NCI-H2227 treated with DMSO at 0.1 percent for 48 hours (cell line): ENCODE results near the gene DBP.

Source experiments
- DNase-seq: peaks from one replicate; lab custom pipeline; 2025; lab: John Stamatoyannopoulos, UW

Gene DBP

DNA sequence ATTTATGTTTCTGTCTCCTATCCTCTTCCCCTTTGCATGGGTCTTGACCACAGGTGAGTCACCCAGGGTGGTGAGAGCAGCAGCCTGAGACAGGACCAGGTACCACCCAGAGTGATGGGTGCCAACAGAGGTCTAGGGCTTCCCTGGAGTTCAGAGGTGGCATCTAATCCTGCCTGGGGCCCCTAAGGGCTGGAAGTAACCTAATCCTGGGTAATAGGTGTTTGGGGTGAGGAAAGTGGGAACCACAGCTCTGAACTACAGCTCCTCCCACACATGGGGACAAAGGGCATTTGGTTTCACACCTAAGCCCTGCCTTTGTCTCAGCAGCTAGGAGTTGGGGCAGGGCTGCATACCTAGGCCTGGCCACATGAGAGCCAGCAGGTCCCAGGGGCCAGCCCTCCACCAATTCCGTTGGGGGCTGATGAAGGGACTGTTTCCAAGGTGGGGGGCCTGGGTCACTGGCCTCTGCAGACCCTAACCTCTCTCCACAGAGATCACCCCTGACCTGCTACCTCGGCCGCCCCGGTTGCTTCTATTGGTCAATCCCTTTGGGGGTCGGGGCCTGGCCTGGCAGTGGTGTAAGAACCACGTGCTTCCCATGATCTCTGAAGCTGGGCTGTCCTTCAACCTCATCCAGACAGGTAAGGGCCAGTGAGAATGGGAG, 9.8 kb downstream of the DBP start:
- DNase-seq = no peak

DNA sequence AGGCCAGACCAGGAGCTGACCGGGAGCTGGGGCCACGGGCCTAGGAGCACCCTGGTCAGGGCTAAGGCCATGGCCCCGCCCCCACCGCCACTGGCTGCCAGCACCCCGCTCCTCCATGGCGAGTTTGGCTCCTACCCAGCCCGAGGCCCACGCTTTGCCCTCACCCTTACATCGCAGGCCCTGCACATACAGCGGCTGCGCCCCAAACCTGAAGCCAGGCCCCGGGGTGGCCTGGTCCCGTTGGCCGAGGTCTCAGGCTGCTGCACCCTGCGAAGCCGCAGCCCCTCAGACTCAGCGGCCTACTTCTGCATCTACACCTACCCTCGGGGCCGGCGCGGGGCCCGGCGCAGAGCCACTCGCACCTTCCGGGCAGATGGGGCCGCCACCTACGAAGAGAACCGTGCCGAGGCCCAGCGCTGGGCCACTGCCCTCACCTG, 11.3 kb downstream of the DBP start:
- no peak for DNase-seq

DNA sequence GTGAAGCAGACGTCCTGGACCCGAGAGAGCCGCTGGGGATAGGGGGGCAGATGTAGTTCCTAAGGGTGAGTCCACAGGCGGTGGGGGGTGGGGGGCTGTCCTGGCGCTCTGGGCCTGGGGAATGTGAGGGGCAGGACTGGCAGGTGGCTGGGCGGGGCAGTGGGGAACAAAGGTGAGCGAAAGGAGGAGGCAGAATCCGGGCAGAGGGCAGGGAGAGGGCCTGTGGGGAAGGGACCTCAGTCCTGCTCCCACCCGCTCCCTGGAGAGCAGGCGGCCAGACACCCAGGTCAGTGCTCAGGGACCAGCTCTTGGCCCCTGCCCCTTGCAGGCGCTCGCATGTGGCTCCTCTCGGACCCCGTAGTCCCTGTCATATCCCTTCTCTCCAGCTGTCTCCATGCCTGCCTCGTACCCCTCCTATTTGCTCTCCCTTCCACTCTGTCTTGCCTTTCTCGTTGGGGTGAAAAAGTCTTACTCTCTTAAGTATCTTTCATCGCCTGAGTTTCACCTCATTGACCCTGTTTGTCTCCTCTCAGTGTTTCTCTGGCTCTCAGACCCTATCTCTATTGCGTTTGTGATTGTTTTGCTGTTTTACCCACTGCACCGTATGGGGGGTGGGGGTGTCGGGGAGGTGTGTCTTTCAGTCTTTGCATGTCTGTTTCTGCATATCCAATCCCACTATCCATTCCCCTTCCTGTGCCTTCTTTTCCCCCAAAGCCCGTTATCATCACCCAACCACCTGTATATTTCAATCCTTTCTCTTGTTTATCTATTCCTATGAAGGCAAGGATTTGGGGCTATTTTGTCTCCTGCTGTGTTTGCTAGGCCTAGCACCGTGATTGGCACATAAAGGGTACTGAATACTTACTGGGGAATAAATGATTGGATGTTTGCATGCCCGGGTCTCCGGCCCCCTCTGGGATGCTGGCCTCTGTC, 12.1 kb downstream of the DBP start:
- DNase-seq = no peak

DNA sequence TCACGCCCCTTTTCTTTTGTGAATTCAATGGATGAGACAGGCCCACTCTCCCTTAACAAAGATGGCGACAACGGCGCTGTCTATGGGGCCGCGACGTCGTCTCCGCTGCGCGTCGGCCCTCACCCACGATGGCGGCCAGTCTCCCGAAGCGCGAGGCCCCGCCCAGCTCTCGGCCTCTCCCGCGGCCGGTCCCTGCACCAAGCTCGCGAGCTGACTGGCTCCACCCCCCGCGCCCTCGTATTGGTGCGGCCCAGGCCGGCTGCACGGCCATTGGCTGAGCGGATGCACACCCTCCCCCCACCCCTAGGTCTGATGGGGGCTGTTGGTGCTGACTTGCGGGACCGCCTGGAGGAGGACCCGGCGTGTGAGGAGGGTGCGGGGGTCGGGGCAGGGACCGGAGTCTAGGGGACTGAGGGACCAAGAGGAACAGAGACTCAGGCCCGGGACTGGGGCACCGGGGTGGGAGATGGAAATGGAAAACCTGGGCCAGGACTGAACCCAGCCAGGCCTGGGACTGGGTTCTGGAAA, 13.0 kb downstream of the DBP start:
- peak; percentile 93 for DNase-seq

DNA sequence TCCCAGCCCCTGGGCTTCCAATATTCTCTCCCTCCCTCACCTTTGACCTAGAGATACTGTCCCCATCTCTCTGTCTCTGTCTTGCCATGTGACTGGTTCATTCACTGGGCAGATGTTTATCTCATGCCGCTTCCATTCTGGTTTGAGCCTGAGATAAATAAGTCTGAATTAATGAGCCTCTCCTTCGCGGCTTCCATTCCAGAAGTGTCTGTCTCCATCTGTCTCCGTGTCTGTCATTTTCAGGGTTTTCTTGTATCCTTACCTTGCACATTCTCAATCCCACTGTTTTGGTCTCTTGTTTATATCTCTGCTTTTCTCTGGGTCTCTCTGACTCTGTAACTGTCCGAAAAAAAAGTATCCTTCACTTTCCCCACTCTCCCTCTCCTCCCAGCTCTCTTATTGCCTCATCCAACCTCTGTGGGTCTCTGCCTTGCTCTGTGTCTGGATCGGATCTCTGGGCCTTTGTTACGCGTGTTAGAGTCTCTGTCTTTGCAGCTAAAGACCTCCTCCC, 13.6 kb downstream of the DBP start:
- peak; percentile 56 for DNase-seq

DNA sequence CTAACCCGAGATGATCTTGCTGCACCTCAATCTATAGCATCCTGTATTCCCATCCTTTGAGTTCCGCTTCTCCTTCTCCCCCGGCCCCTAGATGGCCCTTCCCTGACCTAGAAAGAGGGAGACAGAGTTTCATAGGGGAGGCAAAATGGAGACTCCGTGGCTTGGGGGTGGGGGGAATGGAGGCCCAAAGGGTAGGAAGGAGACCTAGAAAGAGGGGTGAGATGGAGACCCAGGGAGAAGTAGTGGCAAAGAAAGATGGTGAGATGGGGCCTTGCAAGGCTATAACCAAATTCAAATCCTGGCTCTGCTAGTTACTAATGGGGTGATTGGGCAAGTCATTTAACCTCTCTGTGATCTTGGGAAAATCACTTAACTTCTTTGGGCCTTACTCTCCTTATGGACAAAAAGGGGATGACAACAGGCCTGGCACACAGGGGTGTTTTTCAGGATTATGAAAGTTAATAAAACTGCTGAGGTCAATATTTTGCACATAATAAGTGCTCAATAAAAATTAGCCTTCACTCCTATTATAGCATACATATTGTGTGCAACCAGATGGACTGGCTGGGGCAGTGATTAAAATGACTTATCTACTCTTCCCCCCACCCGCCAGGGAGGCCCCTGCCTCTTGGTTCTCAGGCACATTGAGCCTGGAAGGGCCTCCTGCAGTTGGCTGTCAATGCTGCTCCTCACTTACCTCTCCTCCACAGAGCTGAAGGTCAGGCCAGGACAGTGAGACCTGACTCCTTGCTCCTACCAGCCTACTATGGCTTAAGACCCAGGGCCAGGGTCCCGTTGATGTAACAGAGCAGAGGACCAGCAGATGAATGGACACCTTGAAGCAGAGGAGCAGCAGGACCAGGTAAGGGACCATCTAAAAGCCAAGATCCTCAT, 17.2 kb downstream of the DBP start:
- DNase-seq = no peak

DNA sequence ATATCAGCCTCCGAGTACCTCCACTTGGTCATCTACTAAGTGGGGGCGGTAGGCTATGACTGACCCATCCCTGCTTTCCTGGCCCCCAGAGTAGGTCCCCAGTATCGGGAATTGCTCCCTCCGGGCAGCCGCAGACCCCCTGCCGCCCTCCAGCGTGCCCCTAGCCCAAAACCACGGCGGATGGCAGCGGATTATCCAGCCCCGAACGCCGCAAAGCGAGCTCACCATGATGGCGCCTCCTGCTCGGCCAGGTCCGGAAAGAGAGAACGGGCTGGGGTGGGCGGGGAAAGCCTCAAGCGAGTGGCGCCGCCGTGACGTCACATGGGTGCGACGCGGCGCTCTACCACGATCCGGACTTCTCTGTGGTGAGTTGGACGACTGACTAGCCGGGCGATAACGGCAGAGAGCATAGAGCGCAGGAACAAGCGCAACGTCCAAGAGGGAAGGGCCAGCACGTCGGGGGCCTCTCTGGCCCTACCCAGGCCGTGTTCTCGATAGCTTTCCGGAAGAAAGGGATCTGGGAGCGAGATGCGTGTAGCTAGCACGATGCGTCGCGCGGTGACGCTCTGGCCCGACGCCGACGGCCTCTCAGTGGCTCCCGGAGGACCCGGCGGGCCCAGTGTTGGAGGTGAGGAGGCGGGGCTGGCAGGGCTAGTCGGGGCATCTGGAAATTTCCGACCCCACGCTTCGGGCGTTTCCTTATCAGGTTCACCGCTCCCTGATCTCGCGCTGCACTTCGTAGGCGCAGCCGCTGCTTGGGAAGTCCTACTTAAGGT, 18.1 kb downstream of the DBP start, which contains the start of the genes RPL18 and SPHK2:
Gene RPL18, minus strand, starts transcription at position 263 of the 776 bp plus-strand sequence. Its CDS starts 35 bp downstream, at position 228.
Gene SPHK2, plus strand, starts transcription at position 591 of the 776 bp plus-strand sequence. CDS start 1,009 bp downstream, outside the sequence.
- DNase-seq = peak; percentile 97

DNA sequence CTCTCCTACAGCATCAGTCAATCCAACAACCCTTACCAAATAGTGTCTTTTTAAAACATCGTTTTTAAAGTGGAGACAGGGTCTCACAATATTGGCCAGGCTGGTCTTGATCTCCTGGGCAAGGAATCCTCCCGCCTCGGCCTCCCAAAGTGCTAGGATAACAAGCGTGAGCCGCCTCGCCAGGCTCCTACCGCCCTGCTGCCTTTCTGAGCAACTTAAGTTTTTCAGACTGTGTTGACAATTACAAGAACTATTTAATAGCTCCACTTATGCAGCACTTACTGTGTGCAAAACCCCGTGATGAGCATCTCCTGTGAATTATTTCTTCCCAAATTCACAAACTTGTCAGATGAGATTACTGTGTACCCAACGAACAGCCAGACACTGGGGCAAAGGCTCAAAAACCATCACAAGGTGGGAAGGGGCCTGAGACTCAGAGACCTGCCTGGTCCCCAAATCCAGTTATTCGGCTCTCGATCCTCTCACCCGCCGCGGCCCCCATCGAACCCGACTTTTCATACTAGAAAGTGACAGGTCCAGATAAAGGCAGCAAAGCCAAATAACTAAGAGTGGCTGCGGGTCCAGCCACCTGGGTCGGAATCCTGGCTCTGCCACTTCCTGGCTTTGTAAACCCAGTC, 18.8 kb downstream of the DBP start:
- no peak for DNase-seq

DNA sequence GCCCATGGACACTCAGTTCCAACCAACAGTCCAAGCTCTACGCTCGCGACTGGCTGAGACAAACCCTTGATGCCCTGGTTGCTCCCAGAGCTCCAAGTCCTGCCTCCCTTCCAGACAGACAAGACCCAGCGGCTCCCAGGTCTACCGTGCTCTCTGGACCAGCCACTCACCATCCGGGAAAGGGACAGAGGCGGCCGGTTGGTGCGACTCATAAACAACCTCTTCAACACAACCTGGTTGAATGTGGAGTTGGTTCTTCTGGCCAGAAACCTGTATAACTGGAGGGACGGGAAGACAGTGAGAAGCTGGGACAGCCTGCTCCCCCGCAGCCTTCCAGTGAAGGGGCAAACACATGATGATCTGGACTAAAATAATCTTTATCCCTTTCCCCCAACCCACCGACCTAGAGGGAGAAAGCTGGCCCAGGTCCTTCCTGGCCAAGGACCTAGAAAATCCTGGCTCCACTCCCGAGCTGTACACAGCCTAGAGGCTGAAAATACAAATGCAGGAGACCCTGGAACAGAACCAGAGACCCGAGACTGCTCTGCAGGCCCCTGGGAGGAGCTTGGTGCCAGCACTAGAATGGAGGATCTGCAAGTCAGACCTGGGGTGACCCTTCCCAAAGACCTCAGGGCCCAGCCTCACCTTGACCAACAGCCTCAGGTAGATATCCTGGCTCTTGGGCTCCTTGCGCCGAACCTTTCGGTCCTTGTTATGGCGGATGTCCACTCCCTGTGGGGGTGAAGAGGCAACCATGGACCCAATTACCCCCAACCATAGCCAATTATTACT, 19.8 kb downstream of the DBP start:
- no peak for DNase-seq

DNA sequence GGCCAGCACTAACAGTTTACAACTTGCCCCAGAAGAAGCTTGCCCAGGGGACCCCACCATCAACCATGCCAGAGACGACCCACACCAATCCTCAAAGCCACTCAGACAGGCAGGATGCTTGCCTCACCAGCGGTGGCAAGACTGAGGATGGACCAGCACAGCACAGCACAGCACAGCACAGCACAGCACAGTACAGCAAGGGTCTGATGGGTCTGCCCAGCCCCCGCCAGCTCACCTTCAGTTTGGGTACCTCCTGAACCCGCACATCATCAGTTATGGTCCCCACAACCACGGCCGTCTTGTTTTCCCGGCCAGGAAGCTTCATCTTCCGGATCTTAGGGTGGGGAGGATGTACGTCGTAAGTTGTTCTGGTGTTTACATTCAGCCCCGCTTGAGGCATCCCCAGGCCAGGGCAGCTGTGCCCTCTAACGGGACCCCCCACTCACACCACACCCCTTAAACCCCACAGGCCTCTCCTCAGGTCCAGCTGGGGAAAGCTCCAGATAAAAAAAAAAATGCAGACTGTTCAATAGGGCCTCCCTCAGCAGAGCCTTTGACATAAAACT, 20.6 kb downstream of the DBP start:
- DNase-seq = no peak

DNA sequence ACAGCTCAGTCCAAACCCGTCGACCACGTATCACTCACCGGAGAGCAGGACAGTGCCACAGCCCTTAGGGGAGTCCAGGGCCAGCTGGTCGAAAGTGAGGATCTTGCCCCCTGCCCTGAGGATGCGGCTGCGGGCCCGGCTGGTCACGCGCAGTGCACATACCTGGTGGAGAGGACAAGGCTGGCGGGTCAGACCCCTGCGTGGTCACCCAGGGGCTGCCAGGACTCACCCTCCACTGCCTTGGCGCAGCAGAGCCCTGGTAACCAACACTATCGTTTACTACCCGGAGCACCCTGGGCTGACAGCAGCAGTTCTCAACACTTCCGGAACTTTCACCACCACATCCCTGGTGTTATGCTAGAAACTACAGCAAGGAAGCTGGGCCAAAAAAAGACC, 21.1 kb downstream of the DBP start:
- DNase-seq = no peak

DNA sequence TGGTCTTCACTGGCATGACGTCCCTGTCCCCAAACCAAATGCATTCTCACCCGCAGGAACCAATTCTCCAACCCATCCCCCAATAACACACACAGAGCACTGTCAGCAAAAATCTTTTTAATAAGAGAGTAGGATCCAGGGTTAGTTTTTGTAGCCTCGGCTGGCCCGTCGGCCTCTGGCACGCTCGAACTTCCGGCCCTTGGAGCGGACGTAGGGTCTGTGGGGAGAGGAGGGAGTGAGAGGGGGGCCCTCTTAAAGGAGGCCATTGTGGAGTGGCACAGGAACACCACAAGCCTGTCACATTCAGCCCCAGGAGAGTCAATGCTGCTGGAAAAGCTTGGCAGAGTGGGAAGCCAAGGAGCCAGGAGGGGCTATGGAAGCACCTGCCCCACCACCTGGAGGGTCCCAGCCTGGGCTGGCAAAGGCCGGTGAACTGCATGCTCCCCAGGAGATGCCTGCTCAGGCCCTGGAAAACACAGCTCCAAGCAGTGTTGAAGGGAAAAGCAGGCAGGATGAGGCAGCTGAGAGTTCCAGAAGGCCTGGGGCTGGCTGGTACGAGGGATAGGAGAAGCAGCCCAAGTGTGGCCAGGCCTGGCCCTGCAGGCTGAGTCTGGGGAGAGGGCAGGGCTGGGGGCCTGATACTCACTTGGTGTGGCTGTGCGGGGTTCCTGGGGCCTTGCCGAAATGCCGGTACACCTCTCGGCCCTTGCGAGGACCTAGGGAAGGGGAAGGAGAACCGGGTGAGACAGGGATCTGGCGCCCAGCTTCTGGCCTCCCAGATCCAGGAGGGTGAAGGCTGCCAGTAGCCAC, 21.7 kb downstream of the DBP start:
- no peak for DNase-seq

DNA sequence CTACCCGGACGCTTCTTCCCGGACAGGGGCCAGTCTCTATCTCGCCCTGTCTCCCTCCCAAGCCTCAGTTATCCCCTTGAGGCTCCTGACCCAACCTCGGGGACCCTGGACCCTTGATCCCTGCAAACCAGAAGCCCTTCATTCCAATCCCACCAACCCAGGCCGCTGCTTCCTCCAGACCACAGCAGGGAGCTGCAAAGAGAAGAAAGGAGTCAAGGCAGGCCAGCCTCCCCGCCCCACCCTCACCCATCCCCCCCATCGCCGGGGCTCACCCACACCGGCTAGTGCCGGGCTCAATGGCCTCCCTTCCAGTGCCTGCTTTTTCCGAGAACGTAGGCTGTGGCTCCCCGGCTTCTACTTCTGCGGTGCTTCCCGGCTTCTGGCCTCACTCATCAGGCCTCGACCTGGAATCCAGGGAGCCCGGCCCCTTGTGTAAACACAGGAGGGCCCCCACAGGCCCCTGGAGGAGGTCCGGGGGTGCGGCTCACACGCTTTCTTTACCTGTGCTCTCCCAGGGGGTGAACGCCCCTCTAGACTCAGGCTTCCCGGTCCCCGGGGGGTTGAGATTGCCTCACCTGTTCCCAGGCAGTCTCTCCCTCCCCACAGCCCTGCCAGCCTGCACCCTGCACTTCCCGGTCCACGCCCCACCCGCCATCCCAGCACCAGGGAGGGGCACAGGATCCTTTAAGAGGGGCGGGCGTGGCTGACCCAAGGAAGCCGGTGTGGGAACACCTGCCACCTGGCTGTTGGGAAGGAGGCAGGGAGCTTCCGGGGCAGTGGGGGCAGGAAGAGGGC, 22.5 kb downstream of the DBP start, which contains the start of gene FAM83E:
Gene FAM83E, minus strand, starts transcription at position 641 of the 795 bp plus-strand sequence. CDS start 1,704 bp downstream, outside the sequence.
- no peak for DNase-seq

DNA sequence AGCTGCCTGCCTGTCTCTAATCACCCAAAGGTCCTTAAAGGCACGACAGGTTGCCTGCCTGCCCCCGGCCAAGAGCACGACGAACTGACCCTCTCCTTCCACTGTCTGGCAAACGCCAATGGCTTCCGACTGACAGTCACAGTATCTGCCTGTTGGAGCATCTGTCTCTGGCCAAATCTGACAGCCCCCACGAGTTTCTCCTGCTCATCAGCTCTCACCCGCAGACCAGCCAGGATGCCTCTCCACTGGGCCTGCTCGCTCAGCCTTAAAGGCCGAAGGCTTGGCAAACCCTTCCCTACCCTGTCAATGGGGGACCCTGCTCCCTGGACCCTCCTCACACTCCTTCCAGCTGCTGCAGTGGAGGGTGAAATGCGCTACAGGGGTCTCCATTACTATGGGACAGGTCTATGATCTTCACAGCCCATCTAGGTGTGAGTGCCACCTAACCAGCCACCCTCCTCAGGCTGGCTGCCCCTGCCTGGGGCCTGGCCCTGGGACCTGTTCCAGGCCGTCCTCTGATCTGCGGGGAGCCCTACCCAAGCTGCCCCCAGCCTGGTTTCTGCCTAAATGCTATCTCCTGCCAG, 23.2 kb downstream of the DBP start:
- DNase-seq = no peak

DNA sequence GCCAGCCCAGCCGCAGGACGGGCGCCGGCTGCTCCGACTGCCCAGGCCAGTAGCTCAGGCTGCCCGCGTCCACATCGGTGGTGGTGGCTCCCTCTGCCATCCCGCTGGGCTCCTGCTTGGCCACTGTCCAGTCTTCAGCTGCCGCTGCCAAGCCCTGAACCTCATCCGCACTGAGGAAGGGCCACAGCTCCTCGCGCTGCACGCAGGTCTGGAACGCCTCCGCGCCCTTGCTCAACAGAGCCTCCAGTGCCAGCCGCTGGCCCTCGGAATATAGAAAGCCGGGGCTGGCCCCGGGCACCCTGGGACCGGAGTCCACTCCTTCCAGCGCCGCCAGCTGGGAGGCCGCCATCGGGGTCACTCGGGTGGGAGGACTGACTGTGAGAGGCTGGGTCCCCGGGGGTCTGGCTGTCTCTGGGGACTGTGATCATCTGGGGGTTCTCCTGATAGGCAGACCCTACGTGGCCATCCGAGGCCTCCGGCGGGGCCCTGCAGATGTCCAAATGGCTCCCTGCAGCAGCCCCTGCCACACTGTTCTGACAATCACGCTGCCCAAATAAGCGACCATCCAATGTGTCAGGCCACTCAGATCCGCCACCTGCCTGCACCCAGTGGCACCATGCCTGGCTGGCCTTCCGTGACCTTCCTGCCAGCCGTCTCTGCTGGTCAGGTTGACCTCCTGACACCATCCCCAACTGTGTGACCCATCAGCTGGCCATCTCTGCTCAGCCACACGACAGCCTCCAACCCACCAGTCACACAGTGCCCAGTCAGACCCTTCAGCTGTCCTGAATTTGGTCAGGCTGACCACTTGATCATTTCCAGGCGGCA, 23.9 kb downstream of the DBP start:
- no peak for DNase-seq

DNA sequence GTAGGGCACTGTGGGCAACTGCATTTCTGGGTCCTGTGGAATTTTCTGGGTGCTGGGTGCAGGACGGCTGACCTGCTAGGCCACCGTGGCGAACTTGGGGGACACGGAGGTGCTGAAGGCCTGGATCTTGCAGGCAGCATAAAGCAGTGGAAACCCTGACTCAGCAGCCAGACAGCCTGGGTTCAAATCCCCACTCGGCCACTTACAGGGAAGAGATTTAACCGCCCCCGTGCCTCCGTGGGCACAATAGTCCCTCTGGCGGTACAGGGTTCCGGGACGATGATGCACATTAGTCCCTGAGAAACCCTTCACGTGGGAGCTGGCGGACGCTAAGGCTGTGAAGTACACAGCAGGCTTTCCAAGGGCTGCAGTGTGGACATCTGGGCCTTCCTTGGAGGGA, 25.3 kb downstream of the DBP start:
- no peak for DNase-seq
